Measurements from ENCODE around the gene ACAD9. TPM values are rescaled to one million over a fixed set of nuclear protein-coding genes. Genes with fewer than 3 reads are reported as not detected.

The ACAD9 gene
- total RNA-seq, 2 experiments from 2014 or later: 69.5 to 88.5 TPM

DNA sequence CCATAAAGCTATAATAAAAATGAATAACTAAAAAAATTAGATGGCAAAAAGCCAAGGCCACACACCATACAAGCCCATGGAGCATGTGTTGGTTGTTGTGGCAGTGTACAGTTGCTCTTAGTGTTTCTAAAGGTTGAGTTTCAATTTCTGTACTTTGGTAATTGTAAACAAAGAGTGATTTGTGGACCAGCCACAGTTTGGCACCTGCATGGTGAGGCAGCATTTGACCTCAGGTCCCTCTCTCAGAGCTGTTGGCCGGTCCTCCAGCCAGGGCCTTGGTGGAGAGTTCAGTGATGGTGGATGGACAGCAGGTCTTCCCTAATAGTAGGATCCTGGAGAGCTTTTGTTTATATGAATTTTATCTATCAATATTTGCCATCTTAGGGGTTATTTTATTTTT, 5.6 kb downstream of the ACAD9 start:
- ChIA-PET CTCF (ENCODE audit: unreplicated experiment) (no interaction called here), POLR2A (no interaction called here)
- H3K4me2 ChIP-seq (ENCODE audit: low read length): no peak overlapping the region
- no peak for TF ChIP-seq EZH2phosphoT487 (IDR thresholded peaks at IDR 0.05; ENCODE audit: borderline replicate concordance, low read depth, low read length)
- TF ChIP-seq, protein P1, sequence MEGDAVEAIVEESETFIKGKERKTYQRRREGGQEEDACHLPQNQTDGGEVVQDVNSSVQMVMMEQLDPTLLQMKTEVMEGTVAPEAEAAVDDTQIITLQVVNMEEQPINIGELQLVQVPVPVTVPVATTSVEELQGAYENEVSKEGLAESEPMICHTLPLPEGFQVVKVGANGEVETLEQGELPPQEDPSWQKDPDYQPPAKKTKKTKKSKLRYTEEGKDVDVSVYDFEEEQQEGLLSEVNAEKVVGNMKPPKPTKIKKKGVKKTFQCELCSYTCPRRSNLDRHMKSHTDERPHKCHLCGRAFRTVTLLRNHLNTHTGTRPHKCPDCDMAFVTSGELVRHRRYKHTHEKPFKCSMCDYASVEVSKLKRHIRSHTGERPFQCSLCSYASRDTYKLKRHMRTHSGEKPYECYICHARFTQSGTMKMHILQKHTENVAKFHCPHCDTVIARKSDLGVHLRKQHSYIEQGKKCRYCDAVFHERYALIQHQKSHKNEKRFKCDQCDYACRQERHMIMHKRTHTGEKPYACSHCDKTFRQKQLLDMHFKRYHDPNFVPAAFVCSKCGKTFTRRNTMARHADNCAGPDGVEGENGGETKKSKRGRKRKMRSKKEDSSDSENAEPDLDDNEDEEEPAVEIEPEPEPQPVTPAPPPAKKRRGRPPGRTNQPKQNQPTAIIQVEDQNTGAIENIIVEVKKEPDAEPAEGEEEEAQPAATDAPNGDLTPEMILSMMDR (conservative IDR thresholded peaks at IDR 0.05; ENCODE audit: low read length): no peak
- no peak overlapping the region for H3K4me3 ChIP-seq (ENCODE audit: low read depth, low read length, poor library complexity, severe bottlenecking)
- no peak overlapping the region for H2AFZ ChIP-seq (ENCODE audit: low read length)
- H3K79me2 ChIP-seq (ENCODE audit: insufficient read depth, low read depth, low read length): peaks cover 48% of the 10 kb centered on the region
- no peaks in the 10 kb centered on the region; the same call in 1 of the 2 replicates for H4K20me1 ChIP-seq (ENCODE audit: insufficient read depth, low read length)
- H3K36me3 ChIP-seq (ENCODE audit: insufficient read depth, low read length): peaks cover 71% of the 10 kb centered on the region
- H3K9me3 ChIP-seq (ENCODE audit: low read length): no peaks in the 10 kb centered on the region
- no peak overlapping the region for H3K27ac ChIP-seq (ENCODE audit: low read depth, low read length, poor library complexity, severe bottlenecking)
- no peak for DNase-seq (ENCODE audit: low spot score)
- no TSS peak for BruUV-seq (replicated peaks)
- no peaks in the 10 kb centered on the region for H3K9me2 ChIP-seq (ENCODE audit: insufficient read depth, low read length)
- peaks cover 14% of the 10 kb centered on the region for H3K4me1 ChIP-seq (ENCODE audit: insufficient read depth, low read length, poor library complexity, severe bottlenecking)
- intact Hi-C loops (cut with micrococcal nuclease; ENCODE audit: unreplicated experiment): no loop called here

DNA sequence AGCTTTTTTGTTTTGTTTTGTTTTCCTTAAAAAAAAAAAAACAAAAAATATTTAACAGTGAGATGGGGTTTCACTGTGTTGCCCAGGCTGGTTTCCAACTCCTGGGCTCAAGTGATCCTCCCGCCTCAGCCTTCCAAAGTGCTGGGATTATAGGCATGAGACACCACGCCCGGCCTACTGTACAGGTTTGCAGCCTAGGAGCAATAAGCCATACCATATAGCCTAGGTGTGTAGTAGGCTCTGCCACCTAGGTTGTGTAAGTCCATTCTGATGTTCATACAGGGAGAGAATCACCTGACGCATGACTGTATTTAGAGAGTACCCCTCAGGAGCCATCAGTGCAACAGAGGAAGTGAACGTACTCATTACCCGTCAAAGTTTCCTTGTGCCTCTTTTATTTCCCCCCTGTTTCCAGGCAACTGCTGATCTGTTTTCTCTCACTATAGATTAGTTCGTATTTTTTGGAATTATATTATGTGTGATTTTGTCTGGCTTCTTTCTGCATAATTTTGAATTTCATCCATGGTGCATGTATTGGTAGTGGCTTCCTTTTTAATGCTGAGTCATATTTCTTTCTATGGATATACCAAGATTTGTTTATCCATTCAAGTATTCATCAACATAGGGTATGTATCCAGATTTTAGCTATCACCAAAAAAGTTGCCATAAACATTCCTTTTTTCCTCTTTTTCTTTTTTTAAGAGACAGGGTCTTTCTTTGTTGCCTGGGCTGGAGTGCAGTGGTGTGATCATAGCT, 9.9 kb downstream of the ACAD9 start:
- no peak for DNase-seq (ENCODE audit: low spot score)
- no peak overlapping the region for H3K4me2 ChIP-seq (ENCODE audit: low read length)
- peaks cover 10% of the 10 kb centered on the region; the same call in 1 of the 2 replicates for H3K79me2 ChIP-seq (ENCODE audit: insufficient read depth, low read depth, low read length)
- no peaks in the 10 kb centered on the region for H3K4me1 ChIP-seq (ENCODE audit: insufficient read depth, low read length, poor library complexity, severe bottlenecking)
- ChIA-PET CTCF (ENCODE audit: unreplicated experiment) (no interaction called here), POLR2A (interaction anchor here (0.7 kb wide), 1 partner anchor 11 kb away, joined by 4 read pairs; no protein-coding TSS in a partner anchor)
- H3K9me3 ChIP-seq (ENCODE audit: low read length): no peaks in the 10 kb centered on the region
- H3K27ac ChIP-seq (ENCODE audit: low read depth, low read length, poor library complexity, severe bottlenecking): no peak overlapping the region
- no peak overlapping the region for H2AFZ ChIP-seq (ENCODE audit: low read length)
- H3K9me2 ChIP-seq (ENCODE audit: insufficient read depth, low read length): no peaks in the 10 kb centered on the region
- BruUV-seq (replicated peaks): no TSS peak
- peaks cover 77% of the 10 kb centered on the region for H3K36me3 ChIP-seq (ENCODE audit: insufficient read depth, low read length)
- H4K20me1 ChIP-seq (ENCODE audit: insufficient read depth, low read length): no peaks in the 10 kb centered on the region; the same call in 1 of the 2 replicates
- intact Hi-C loops (cut with micrococcal nuclease; ENCODE audit: unreplicated experiment): no loop called here
- no peak overlapping the region for H3K4me3 ChIP-seq (ENCODE audit: low read depth, low read length, poor library complexity, severe bottlenecking)
- TF ChIP-seq, protein P1 (conservative IDR thresholded peaks at IDR 0.05; ENCODE audit: low read length): no peak
- no peak for TF ChIP-seq EZH2phosphoT487 (IDR thresholded peaks at IDR 0.05; ENCODE audit: borderline replicate concordance, low read depth, low read length)

All from OCI-LY7 (cell line).